ENCODE measurements around the gene B3GALT6. TPM values are rescaled to one million over a fixed set of nuclear protein-coding genes. Genes with fewer than 3 reads are reported as not detected.

B3GALT6 gene
- total RNA-seq, 1 experiment from 2014 or later = 20.0 TPM

DNA sequence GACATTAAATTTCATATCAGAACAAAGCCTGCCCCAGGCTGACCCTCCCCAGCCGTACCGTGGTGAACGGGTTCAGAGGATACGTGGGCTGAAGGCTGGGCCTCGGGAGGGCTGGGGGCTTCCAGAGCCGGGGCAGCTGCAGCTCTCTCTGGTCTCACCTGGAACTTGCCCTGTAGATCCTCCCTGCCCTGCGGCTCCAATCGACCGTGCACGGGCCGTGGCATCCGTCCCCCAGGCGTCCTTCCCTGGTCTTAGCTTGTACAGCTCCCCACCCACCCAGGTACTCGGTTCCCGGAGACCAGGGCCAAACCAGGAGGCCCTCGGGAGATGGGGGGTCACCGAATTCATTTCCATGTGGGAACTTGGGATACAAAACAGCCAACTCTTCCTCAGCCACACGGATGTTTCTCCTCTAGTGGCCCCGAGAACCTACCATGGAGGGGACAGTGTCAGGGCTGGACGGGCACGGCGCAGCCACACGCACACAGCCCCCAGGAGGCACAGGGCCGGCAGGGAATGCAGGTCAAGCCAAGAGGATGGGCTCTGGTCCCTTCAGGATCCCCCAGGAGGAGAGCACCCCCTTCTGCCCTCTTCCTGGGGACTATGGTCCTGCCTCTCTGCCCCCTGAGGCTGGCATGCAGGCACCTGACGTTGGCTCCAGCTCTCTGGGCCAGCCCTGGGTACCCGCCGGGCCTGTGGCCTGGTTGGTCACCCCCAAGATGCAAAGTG lies 3.1 kb downstream of the B3GALT6 start (continued):
- TF ChIP-seq, protein P1, sequence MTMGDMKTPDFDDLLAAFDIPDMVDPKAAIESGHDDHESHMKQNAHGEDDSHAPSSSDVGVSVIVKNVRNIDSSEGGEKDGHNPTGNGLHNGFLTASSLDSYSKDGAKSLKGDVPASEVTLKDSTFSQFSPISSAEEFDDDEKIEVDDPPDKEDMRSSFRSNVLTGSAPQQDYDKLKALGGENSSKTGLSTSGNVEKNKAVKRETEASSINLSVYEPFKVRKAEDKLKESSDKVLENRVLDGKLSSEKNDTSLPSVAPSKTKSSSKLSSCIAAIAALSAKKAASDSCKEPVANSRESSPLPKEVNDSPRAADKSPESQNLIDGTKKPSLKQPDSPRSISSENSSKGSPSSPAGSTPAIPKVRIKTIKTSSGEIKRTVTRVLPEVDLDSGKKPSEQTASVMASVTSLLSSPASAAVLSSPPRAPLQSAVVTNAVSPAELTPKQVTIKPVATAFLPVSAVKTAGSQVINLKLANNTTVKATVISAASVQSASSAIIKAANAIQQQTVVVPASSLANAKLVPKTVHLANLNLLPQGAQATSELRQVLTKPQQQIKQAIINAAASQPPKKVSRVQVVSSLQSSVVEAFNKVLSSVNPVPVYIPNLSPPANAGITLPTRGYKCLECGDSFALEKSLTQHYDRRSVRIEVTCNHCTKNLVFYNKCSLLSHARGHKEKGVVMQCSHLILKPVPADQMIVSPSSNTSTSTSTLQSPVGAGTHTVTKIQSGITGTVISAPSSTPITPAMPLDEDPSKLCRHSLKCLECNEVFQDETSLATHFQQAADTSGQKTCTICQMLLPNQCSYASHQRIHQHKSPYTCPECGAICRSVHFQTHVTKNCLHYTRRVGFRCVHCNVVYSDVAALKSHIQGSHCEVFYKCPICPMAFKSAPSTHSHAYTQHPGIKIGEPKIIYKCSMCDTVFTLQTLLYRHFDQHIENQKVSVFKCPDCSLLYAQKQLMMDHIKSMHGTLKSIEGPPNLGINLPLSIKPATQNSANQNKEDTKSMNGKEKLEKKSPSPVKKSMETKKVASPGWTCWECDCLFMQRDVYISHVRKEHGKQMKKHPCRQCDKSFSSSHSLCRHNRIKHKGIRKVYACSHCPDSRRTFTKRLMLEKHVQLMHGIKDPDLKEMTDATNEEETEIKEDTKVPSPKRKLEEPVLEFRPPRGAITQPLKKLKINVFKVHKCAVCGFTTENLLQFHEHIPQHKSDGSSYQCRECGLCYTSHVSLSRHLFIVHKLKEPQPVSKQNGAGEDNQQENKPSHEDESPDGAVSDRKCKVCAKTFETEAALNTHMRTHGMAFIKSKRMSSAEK (CRISPR knock-in tag; IDR thresholded peaks at IDR 0.05; ENCODE audit: borderline replicate concordance) = no peak
- TF ChIP-seq, protein P2, sequence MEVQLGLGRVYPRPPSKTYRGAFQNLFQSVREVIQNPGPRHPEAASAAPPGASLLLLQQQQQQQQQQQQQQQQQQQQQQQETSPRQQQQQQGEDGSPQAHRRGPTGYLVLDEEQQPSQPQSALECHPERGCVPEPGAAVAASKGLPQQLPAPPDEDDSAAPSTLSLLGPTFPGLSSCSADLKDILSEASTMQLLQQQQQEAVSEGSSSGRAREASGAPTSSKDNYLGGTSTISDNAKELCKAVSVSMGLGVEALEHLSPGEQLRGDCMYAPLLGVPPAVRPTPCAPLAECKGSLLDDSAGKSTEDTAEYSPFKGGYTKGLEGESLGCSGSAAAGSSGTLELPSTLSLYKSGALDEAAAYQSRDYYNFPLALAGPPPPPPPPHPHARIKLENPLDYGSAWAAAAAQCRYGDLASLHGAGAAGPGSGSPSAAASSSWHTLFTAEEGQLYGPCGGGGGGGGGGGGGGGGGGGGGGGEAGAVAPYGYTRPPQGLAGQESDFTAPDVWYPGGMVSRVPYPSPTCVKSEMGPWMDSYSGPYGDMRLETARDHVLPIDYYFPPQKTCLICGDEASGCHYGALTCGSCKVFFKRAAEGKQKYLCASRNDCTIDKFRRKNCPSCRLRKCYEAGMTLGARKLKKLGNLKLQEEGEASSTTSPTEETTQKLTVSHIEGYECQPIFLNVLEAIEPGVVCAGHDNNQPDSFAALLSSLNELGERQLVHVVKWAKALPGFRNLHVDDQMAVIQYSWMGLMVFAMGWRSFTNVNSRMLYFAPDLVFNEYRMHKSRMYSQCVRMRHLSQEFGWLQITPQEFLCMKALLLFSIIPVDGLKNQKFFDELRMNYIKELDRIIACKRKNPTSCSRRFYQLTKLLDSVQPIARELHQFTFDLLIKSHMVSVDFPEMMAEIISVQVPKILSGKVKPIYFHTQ (CRISPR knock-in tag; IDR thresholded peaks at IDR 0.05) = no peak
- TF ChIP-seq, protein P3, sequence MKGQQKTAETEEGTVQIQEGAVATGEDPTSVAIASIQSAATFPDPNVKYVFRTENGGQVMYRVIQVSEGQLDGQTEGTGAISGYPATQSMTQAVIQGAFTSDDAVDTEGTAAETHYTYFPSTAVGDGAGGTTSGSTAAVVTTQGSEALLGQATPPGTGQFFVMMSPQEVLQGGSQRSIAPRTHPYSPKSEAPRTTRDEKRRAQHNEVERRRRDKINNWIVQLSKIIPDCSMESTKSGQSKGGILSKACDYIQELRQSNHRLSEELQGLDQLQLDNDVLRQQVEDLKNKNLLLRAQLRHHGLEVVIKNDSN (CRISPR knock-in tag; IDR thresholded peaks at IDR 0.05) = no peak
- TF ChIP-seq, protein P4, sequence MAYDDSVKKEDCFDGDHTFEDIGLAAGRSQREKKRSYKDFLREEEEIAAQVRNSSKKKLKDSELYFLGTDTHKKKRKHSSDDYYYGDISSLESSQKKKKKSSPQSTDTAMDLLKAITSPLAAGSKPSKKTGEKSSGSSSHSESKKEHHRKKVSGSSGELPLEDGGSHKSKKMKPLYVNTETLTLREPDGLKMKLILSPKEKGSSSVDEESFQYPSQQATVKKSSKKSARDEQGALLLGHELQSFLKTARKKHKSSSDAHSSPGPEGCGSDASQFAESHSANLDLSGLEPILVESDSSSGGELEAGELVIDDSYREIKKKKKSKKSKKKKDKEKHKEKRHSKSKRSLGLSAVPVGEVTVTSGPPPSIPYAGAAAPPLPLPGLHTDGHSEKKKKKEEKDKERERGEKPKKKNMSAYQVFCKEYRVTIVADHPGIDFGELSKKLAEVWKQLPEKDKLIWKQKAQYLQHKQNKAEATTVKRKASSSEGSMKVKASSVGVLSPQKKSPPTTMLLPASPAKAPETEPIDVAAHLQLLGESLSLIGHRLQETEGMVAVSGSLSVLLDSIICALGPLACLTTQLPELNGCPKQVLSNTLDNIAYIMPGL (CRISPR knock-in tag; IDR thresholded peaks at IDR 0.05) = no peak
- TF ChIP-seq FOXJ3 (CRISPR knock-in tag; IDR thresholded peaks at IDR 0.05; ENCODE audit: borderline replicate concordance) = no peak
- TF ChIP-seq, protein P5, sequence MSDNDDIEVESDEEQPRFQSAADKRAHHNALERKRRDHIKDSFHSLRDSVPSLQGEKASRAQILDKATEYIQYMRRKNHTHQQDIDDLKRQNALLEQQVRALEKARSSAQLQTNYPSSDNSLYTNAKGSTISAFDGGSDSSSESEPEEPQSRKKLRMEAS (CRISPR knock-in tag; IDR thresholded peaks at IDR 0.05) = no peak
- TF ChIP-seq MXD4 (CRISPR knock-in tag; IDR thresholded peaks at IDR 0.05; ENCODE audit: borderline replicate concordance) = no peak

DNA sequence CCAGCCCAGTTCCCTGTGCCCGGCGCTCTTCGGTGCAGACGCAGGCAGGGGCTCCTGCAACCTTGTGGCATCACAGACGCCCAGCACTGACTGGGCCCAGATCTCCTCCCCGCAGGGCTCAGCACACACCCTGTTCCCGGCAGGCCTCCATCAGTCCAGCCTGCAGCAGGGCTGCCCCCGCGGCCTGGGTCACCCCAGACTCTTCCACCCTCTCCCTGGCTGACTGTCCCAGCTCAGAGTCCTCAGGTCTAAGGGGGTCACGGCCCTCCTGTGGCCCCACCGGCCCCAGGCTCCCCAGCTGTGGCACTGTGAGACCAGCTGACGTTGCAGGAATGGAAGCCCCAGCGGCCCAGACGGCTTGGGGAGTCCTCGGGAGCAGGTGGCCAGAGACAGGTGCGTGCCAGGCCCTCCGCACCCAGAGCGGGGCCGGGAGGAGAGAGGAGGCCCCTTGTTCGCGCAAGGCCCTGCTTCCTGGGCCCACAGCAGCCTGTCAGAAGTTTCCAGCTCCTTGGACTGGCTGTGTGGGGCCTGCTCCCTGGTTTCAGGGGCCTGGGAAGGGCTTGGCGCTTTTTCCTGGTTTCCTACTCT lies 4.2 kb downstream of the B3GALT6 start:
- H3K36me3 Mint-ChIP-seq = peaks cover 5% of the 10 kb centered on the region
- H3K27ac Mint-ChIP-seq = no peak overlapping the region
- no peak for ATAC-seq
- peaks cover 3% of the 10 kb centered on the region; the same call in 1 of the 2 replicates for H3K9me3 Mint-ChIP-seq
- DNase-seq (ENCODE audit: low spot score) = no peak
- CTCF ChIA-PET = interaction anchor here (0.8 to 2.3 kb wide), 4 partner anchors 11 to 115 kb away, joined by 3 to 9 read pairs (median 5); partner anchors contain the start of genes C1QTNF12 and UBE2J2
- POLR2A ChIA-PET = no interaction called here
- H3K4me1 Mint-ChIP-seq = peaks cover 3% of the 10 kb centered on the region
- no peaks in the 10 kb centered on the region for H3K27me3 Mint-ChIP-seq (ENCODE audit: low read depth)
- H3K4me3 Mint-ChIP-seq = no peak overlapping the region
- TF ChIP-seq, protein P6, sequence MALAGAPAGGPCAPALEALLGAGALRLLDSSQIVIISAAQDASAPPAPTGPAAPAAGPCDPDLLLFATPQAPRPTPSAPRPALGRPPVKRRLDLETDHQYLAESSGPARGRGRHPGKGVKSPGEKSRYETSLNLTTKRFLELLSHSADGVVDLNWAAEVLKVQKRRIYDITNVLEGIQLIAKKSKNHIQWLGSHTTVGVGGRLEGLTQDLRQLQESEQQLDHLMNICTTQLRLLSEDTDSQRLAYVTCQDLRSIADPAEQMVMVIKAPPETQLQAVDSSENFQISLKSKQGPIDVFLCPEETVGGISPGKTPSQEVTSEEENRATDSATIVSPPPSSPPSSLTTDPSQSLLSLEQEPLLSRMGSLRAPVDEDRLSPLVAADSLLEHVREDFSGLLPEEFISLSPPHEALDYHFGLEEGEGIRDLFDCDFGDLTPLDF (CRISPR knock-in tag; IDR thresholded peaks at IDR 0.05) = 0 out of 2 replicates have a peak, but pooled peaks have one; percentile 22
- TF ChIP-seq ESRRA (CRISPR knock-in tag; IDR thresholded peaks at IDR 0.05; ENCODE audit: borderline replicate concordance) = 0 out of 2 replicates have a peak, but pooled peaks have one; percentile 10
- TF ChIP-seq, protein P7, sequence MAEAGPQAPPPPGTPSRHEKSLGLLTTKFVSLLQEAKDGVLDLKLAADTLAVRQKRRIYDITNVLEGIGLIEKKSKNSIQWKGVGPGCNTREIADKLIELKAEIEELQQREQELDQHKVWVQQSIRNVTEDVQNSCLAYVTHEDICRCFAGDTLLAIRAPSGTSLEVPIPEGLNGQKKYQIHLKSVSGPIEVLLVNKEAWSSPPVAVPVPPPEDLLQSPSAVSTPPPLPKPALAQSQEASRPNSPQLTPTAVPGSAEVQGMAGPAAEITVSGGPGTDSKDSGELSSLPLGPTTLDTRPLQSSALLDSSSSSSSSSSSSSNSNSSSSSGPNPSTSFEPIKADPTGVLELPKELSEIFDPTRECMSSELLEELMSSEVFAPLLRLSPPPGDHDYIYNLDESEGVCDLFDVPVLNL (CRISPR knock-in tag; IDR thresholded peaks at IDR 0.05; ENCODE audit: borderline replicate concordance, low read depth) = no peak

Data from WTC11 (cell line).